GM18867 (cell line): Measurements from ENCODE around the gene ACER3.

Experiments used
- ATAC-seq: cut with Tn5 transposase; IDR thresholded peaks from one replicate; pipeline ENCODE4 v1.9.1; 2021; ENCODE audit warnings: mild to moderate bottlenecking, moderate library complexity; ENCODE audit not compliant: unreplicated experiment

Gene ACER3

DNA sequence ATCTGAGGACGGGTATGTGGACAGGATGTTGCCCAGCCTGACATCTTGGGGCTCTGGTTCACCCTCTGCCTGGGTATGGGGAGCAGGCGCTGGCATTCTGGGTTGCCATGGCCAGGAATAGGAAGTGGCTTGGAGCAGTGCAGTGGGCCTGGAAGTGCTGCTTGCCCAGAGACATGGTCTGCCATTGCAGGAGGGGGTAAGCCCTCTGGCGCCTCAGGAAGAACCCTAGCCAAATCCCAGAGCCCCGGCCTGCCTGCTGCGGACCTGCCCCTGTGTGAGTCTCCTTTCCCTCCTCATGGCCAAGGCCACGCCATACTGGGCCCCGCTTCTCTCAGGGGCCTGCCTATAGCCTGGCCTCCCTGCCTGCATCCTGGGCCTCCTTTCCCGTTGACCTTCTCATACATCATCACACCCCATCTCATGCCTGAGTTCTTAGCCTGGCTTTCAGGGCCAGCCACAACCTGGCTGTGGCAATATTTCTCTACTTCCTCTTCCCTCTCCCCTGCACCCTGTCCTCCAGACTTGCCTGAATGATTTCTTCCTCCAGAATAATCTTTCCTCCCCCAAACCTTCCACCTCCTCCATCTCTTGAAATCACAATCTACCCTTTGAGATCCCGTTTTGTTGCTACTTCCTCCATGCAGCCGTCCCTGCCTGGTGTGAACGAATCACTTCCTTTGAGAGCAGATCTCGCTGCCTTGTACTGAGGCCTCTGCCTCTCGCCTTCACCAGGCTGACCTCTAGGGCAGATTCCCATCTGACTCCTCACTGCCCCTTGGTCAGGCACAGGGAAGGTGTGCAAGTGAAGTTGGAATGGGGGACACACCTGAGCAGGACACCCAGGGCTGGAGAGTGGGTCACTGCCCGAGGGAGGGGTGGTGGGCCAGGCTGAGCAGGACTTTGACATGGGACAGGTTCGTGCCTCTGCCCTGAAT, 211.2 kb downstream of the ACER3 start:
- ATAC-seq = no peak

DNA sequence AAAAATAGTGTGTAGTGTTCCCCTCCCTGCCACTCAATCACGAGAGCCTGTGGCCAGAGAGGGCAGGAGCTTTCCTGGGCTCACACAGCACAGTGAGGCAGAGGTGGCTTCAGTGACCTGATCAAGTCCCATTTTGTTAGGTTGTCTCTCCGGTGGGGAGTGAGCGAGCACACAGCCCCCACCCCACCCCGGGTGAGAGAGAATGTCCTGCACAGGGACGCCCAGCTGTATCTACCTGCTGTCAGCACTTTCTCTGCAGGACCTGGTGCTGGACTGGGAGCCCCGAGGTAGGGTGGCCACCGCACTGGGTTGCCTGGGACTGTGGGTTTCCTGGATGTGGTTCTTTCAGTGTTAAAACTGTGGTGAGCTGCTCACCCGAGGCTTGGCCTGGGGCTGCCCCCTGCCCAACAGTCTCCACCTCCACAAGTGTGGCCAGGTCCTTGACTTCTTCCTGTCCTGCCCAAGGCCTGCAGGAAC, 212.2 kb downstream of the ACER3 start:
- no peak for ATAC-seq

DNA sequence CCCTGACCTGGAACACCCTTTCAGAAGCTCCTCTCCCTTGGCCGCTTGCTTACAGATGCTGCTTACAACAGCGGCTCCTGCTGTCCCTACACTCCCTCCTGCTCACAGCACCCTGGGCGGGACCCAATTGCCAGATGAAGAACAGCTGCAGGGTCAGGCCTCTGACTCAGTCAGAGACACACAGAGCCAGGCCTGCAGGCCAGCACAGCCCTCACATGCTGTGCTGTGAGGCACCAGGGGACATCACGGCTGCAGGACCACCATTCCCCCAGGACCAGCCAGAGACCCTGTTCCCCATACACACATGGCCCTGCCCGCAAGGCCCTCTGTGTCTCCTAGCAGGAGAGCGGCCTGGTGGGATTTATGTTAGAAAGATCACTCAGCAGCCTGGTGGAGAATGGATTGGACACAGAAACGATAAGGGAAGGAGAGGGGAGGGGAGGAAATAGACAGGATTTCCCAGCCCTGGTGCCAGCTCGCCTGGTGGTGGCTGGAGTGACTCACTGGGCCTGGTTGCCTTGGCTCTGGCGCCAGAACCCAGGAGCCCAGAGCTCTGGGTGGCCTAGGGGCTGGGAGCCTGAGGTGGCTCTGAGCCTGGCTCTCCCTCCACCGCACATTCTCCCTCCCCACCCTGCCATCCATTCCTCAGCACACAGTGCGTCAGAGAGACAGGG, 212.7 kb downstream of the ACER3 start:
- no peak for ATAC-seq

DNA sequence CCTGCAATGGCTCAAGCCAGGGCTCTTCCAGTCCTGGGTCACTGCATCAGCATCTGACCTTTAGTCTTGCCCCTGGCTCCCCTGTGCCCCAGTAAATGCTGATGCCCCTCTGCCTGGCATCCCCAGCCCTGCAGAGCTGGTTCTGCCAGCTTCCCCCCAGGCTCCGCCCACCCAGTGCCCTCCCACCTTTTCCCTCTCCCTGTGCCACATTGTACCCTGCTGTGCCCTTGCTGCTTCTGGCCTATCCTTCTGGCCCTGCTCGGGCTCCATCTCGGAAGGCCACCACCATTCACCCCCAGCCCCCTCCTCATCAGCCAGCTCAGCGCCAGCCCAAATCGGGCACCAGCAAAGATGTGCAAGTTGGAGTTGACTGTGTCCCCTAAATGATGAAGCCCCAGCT, 213.5 kb downstream of the ACER3 start:
- no peak for ATAC-seq

DNA sequence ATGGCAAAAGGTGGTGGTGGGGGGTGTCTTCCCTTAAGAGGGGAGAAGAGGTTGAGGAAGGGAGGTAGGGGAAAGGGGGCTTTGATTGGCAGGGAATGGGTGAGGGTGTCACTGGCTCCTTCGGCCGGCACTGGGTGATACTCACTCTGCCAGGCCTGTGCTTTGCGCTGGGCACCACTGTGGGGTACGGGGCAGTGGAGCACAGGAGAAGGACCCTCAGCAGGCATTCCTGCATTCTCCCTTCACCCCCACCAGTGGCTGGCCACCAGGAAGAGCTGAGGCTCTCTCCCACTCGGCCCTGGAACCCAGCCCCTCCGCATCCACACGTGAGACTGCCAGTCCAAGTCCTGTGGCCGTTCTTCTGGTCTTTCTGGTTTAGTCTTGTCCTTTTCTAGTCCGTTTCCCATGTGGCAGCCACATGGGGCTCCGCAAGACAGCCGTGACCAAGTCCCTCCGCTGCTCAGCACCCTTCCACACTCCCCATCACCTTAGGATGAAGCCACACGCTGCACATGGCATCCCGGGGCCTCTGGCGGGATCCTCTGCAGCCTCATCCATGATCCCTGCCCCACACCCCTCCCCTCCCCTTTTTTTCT, 214.0 kb downstream of the ACER3 start:
- no peak for ATAC-seq

DNA sequence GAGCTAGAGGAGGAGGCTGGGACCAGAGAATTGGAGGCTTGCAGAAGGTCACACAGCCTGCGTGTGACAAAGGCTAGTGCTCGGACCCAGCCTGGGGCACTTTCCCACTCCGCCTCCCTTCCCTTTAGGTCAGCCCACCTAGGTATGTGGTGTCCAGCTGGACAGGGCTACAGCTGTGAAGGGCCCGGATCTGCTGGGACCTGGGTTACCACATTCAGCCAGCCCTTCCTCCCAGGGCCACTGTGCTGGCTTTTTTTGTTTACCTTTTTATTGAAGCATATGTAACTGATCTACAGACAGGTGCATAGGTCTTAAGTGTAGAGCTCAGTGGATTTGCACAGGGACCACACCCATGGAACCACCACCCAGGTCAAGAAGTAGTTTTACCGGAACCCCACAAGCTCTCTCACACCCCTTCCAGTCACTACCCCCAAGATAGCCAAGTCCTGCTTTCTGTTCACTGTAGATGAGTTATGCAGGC, 214.7 kb downstream of the ACER3 start:
- ATAC-seq = no peak
